ENCODE measurements around the gene MLKL.

- TF ChIP-seq CTCF (IDR thresholded peaks at IDR 0.05), result no peak
- TF ChIP-seq ZFX (IDR thresholded peaks at IDR 0.05; ENCODE audit: borderline replicate concordance), result no peak
Measured at GRCh38 chr16:74731853-74732477, 31.3 kb upstream of the MLKL start.
